Measurements from ENCODE around the gene DRD5.
A peak's percentile ranks its signal among the peaks of the same experiment; 100 is the strongest.
"Not testable (repeated sequence)": the region's sequence is repeated elsewhere in the genome, so short reads cannot be mapped to it uniquely, and the experiment has no call there.

The DRD5 gene

DNA sequence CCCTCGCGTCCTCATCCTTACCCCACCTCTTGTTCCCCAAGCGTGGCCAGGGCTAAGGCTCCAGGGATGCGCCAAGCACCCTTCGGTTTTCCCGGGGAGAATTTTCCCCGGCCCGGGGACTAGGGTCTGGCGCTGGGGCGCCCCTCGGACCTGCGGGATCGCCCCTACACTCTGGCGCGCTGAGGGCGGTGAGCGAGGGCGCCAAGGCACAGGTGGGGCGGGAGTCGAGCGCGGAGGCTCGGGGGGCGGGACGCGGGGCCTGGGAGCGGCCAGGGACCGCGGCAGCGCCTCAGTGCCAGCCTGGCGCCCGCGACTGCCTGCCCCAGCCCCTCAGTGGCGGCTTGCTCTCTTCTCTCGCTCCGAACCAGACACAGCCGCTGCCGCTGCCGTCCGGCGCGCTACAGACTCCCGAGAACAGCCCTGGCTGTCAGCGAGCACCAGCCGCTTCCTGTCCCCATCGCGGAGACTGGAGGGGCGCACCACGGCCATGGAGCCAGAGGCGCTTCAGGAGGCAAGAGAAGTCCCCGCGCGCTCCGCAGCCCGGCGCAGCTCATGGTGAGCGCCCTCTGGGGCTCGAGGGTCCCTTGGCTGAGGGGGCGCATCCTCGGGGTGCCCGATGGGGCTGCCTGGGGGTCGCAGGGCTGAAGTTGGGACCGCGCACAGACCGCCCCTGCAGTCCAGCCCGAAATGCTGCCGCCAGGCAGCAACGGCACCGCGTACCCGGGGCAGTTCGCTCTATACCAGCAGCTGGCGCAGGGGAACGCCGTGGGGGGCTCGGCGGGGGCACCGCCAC, at the start of gene DRD5:
Gene DRD5 (plus strand): TSS at position 292 of the 793 bp plus-strand sequence. CDS start 396 bp downstream, at position 688.
- H3K4me3 Mint-ChIP-seq, result no peak within 1 kb of the TSS
- ATAC-seq (no peak), DNase-seq (no peak)
- H3K4me1 Mint-ChIP-seq, result no peaks in the 10 kb centered on the region
- H3K27me3 Mint-ChIP-seq, result peaks cover 36% of the 10 kb centered on the region
- no peaks in the 10 kb centered on the region for H3K9me3 Mint-ChIP-seq
- no peak within 1 kb of the TSS for H3K27ac Mint-ChIP-seq
- H3K36me3 Mint-ChIP-seq (ENCODE audit: low read depth), result no peaks in the 10 kb centered on the region

DNA sequence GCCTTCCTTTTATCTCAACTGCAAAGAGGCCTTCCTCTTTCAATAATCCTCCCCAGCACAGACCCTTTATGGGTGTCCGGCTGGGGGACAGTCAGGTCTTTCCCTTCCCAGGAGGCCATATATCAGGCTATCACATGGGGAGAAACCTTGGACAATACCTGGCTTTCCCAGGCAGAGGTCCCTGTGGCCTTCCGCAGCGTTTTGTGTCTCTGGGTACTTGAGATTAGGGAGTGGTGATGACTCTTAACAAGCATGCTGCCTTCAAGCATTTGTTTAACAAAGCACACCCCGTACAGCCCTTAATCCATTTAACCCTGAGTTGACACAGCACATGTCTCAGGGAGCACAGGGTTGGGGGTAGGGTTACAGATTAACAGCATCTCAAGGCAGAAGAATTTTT, 49.2 kb upstream of the DRD5 start:
- not testable (repeated sequence) for DNase-seq; H3K9me3 Mint-ChIP-seq; H3K36me3 Mint-ChIP-seq (ENCODE audit: low read depth); H3K27me3 Mint-ChIP-seq; ATAC-seq; H3K27ac Mint-ChIP-seq; H3K4me3 Mint-ChIP-seq; H3K4me1 Mint-ChIP-seq

DNA sequence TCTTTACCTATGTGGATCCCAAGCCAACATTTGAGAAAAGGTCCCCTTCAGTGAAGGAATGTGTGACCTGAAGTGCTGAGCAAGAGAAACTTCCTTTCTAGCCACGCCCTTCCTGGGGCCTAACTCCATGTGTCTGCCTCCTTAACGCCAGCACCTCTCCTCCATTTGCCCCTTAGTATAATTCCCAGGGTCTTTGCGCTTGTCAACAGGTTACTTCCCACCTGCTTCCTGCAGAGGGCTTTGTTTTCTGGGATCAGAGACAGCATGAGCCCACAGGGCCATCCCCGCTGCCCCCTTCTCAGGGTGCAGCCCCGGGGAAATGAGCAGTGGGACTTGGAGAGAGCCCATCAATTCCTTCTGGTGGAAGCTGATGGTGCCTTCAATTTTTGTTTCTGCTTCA, 45.9 kb upstream of the DRD5 start:
- DNase-seq (no peak), ATAC-seq (no peak)
- Mint-ChIP-seq H3K27me3 (no peaks in the 10 kb centered on the region), H3K36me3 (ENCODE audit: low read depth) (no peaks in the 10 kb centered on the region), H3K27ac (no peak overlapping the region), H3K4me1 (no peaks in the 10 kb centered on the region), H3K9me3 (no peaks in the 10 kb centered on the region), H3K4me3 (no peak overlapping the region)

DNA sequence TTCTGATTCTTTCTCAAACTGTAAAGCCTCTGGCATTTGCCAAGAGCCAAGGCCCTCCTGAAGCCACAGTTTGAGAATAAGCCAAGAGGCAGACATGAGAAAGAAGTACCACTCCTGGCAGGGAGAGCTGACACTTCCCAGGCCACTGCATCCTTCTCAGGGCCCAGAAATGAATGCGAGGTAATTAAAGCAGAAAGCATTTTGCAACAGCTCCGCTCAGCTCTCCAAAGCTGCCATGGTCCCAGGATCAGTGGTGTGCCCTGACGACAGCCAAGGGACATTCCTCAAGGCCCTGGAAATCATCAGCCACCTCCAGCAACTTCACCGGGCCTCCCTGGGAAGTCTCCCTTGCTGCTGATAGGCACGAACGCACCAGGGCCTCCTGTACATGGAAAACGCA, 44.2 kb upstream of the DRD5 start:
- not testable (repeated sequence) for H3K4me3 Mint-ChIP-seq; H3K4me1 Mint-ChIP-seq; ATAC-seq; H3K36me3 Mint-ChIP-seq (ENCODE audit: low read depth); DNase-seq; H3K9me3 Mint-ChIP-seq; H3K27me3 Mint-ChIP-seq; H3K27ac Mint-ChIP-seq

DNA sequence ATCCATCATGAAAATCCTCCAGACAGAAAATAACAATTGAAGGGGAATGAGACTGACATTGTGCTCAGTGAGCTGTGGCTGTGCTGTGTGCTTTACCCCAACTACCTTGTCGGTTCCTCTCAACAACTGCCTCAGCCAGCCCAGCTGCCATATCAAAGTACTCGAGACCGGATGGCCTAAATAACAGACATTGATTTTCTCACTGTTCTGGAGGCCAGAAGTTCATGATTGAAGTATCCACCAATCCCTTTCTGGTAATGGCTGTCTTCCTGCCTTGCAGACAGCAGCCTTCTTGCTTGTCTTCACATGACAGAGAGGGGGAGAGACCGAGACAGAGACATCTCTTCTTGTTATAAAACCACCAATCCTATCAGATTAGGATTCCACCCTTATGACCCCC, 37.6 kb upstream of the DRD5 start:
- H3K27me3 Mint-ChIP-seq; DNase-seq; H3K9me3 Mint-ChIP-seq; ATAC-seq; H3K27ac Mint-ChIP-seq; H3K36me3 Mint-ChIP-seq (ENCODE audit: low read depth); H3K4me3 Mint-ChIP-seq; H3K4me1 Mint-ChIP-seq: not testable (repeated sequence)

DNA sequence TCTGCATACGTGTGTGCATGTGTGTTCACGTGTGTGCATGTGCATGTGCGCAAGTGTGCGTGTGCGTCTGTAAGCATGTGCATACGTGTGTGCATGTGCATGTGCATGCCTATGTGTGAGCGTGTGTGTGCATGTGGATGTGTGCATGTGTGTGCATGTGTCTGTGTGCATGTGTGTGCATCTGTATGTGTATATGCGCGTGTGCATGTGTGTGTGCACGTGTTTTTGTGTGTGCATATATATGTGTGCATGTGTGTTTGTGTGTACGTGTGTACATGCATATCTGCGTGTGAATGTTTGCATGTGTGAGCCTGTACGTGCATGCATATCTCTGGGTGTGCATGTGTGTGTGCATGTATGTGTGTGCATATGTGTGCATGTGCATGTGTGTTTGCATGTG, 35.7 kb upstream of the DRD5 start:
- peaks cover 5% of the 10 kb centered on the region for H3K9me3 Mint-ChIP-seq
- no peak for ATAC-seq
- peaks cover 7% of the 10 kb centered on the region for H3K27me3 Mint-ChIP-seq
- H3K4me1 Mint-ChIP-seq, result no peaks in the 10 kb centered on the region
- H3K27ac Mint-ChIP-seq, result no peak overlapping the region
- no peak for DNase-seq
- H3K36me3 Mint-ChIP-seq (ENCODE audit: low read depth), result no peaks in the 10 kb centered on the region
- H3K4me3 Mint-ChIP-seq, result no peak overlapping the region

DNA sequence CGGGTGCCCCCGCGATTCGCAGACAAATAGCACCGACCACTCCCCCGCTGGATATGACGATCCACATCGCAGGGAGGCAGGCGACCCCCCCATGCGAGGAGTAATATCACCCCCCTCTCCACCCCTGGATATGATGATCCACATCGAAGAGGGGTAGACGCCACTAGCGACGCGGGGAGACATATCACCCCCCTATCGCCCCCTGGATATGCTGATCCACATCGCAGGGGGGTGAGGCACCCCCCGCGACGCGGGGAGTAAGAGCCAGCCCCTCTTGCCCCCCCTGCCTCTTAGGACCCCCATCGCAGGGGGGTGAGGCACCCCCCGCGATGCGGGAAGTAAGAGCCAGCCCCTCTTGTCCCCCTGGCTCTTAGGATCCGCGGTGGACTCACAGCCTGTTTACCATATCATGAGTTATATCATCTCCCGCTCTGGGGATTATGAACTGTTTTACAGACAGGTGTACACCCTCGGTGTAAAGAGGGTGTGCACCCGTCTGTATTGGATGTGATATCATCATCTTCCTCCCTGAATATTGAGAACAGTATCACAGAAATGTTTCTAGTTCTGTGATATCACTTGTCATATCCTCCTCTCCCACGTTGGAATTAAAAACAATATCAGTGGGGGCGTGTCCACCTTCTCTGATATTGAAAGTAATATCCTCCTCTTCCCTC, 22.7 kb upstream of the DRD5 start:
- no peak for DNase-seq
- Mint-ChIP-seq H3K4me3 (no peak overlapping the region), H3K4me1 (no peaks in the 10 kb centered on the region), H3K27me3 (peaks cover 2% of the 10 kb centered on the region), H3K36me3 (ENCODE audit: low read depth) (no peaks in the 10 kb centered on the region), H3K9me3 (no peaks in the 10 kb centered on the region), H3K27ac (no peak overlapping the region)
- no peak for ATAC-seq

DNA sequence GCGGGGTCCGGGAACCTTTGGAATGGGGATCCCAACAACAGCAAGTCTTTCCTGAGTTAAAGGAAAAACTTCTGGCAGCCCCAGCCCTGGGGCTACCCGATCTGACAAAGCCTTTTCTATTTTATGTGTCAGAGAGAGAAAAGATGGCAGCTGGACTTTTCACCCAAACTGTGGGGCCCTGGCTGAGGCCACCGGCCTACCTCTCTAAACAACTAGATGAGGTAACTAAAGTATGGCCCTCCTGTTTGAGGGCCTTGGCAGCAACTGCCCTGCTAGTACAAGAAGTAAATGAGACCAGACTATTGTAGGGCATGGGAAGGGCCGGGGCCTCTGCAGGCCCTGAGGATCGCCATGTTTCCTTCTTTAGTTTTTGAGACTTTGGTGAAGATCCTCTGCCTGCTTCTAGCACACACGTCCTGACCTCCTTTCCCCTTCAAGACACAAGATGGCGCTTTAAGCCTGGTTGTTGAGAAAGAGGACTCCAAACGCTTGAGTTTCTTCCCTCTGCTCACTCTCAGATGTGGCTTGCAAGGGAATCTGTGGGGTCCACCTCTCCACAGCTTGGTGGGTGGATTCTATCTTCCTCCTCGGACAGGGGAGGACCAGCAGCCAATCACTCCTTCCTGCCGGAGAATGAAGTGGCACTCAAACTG, 18.5 kb upstream of the DRD5 start:
- Mint-ChIP-seq H3K27me3 (peaks cover 11% of the 10 kb centered on the region), H3K4me1 (no peaks in the 10 kb centered on the region), H3K27ac (no peak overlapping the region), H3K36me3 (ENCODE audit: low read depth) (no peaks in the 10 kb centered on the region), H3K9me3 (no peaks in the 10 kb centered on the region), H3K4me3 (no peak overlapping the region)
- ATAC-seq (no peak), DNase-seq (peak; percentile 19)

DNA sequence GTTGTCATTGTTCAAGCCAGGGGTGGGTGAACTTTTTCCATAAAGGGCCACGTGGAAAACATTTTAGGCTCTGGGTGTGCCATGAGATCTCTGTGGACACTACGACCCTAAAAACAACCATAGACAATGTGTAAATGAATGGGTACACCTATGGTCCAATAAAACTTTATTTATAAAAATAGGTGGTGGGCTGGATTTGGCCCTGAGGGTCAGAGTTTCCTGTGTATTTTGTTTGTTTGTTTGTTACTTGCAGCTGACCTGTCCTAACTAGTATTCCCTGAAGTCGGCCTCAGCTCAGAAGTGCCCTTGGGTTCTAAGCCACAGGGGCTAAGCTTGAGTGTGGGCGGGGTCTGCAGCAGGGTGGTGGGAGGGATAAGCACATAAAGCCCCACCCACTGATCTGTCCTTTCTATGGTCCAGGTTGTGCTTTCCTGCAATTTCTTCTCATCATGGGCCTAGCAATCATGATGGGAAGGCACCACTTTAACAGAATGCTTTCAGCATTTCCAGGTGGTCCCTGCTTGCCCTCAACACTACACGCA, 17.2 kb upstream of the DRD5 start:
- H3K4me1 Mint-ChIP-seq, result no peaks in the 10 kb centered on the region
- ATAC-seq, result no peak

DNA sequence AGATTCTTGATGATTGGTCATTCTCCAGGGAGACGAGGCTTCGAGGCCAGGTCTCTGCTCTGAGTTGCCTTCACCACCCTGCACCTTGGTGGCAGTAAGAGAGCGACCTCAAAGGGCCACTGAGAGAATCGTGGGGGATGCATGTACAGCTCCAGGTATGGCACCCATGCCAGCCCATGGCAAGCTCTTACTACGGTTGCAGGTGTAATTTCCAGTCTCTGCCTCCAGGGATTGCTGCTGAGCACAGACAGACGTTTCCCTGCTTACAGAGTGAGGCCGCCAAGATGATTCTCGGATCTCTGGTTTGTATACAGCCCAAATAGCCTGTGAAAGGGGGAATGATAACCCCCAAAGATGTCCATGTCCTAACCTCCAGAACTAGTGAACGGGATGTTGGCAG, 16.3 kb upstream of the DRD5 start:
- peaks cover 13% of the 10 kb centered on the region for H3K27me3 Mint-ChIP-seq
- ATAC-seq, result no peak

More for the DNA sequence above, 17.2 kb upstream of the DRD5 start:
- H3K27me3 Mint-ChIP-seq, result peaks cover 13% of the 10 kb centered on the region
- H3K36me3 Mint-ChIP-seq (ENCODE audit: low read depth), result no peaks in the 10 kb centered on the region
- H3K27ac Mint-ChIP-seq, result no peak overlapping the region
- no peaks in the 10 kb centered on the region for H3K9me3 Mint-ChIP-seq
- no peak overlapping the region for H3K4me3 Mint-ChIP-seq
- no peak for DNase-seq

DNA sequence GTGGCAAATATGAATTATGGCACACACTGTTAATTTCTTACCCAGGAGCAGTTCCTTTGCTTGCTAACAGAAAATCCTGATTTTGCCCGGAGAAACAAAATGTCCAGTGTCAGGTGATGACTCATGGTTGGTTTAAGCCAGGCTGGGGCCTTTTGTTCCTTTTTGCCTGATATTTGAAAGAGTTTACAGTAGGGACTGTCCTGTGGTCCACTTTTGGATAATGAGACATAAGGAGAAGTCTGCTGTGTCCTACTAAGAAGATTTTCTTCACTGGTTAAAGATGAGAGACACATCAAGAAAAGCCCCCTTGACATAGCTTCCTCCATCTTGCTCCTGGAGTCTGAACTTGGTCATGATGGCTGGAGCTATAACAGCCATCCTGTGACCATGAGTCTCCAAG, 12.1 kb upstream of the DRD5 start:
- ATAC-seq (no peak), DNase-seq (no peak)
- no peaks in the 10 kb centered on the region for H3K9me3 Mint-ChIP-seq
- H3K4me1 Mint-ChIP-seq, result no peaks in the 10 kb centered on the region
- no peak overlapping the region for H3K27ac Mint-ChIP-seq
- peaks cover 18% of the 10 kb centered on the region for H3K27me3 Mint-ChIP-seq
- H3K36me3 Mint-ChIP-seq (ENCODE audit: low read depth), result no peaks in the 10 kb centered on the region
- no peak overlapping the region for H3K4me3 Mint-ChIP-seq

More for the DNA sequence above, 16.3 kb upstream of the DRD5 start:
- DNase-seq, result peak; percentile 3
- Mint-ChIP-seq H3K4me1 (no peaks in the 10 kb centered on the region), H3K4me3 (no peak overlapping the region), H3K36me3 (ENCODE audit: low read depth) (no peaks in the 10 kb centered on the region), H3K9me3 (no peaks in the 10 kb centered on the region), H3K27ac (no peak overlapping the region)

DNA sequence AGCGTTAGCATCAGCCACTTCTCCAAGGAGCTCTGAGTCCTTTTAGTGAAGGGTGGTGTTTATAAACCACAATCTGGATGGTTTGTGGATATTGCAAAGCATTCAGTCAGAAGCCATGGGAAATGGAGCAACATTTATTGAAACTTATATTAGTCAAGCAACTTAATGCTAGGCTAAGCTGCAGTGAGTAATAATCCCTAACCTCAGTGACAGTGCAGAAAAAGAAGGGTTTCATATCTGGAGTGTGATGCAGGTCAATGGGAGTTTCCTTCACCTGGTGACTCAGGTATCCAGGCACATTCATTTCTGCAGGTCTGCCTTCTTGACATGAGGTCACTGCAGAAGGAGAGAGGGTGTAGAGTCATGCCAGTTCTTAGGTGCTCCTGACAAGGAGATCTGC, 10.4 kb upstream of the DRD5 start:
- no peak for DNase-seq
- no peaks in the 10 kb centered on the region for H3K4me1 Mint-ChIP-seq
- no peak for ATAC-seq
- peaks cover 18% of the 10 kb centered on the region for H3K27me3 Mint-ChIP-seq
- H3K4me3 Mint-ChIP-seq, result no peak overlapping the region
- no peaks in the 10 kb centered on the region for H3K36me3 Mint-ChIP-seq (ENCODE audit: low read depth)
- no peak overlapping the region for H3K27ac Mint-ChIP-seq
- H3K9me3 Mint-ChIP-seq, result no peaks in the 10 kb centered on the region

DNA sequence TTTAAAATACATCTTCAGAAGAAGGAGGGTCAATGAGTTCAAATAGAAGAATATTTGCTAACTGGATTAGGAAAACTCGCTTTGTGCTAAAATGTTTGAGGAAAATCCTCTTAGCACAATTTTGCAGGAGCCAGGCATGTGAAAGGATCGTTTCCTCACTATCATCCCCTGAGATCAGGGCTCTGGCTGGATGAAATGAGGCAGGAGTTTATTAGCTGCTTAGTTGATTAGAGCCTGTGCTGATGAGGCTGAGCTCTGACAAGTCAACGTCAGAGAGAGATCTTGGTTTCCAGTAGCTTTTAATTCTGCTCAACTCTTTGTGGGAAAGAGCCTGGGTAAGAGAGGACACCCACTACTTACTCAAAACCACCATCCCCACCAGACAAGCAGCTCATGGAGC, 8.0 kb upstream of the DRD5 start:
- H3K36me3 Mint-ChIP-seq (ENCODE audit: low read depth), result no peaks in the 10 kb centered on the region
- no peak for ATAC-seq
- no peak for DNase-seq
- no peaks in the 10 kb centered on the region for H3K9me3 Mint-ChIP-seq
- no peaks in the 10 kb centered on the region for H3K4me1 Mint-ChIP-seq
- H3K27me3 Mint-ChIP-seq, result peaks cover 22% of the 10 kb centered on the region
- H3K4me3 Mint-ChIP-seq, result no peak overlapping the region
- H3K27ac Mint-ChIP-seq, result no peak overlapping the region

DNA sequence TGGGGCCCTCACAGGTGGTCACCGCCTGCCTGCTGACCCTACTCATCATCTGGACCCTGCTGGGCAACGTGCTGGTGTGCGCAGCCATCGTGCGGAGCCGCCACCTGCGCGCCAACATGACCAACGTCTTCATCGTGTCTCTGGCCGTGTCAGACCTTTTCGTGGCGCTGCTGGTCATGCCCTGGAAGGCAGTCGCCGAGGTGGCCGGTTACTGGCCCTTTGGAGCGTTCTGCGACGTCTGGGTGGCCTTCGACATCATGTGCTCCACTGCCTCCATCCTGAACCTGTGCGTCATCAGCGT, 652 bp downstream of the DRD5 start:
- H3K9me3 Mint-ChIP-seq, result no peaks in the 10 kb centered on the region
- DNase-seq (no peak), ATAC-seq (no peak)
- H3K4me1 Mint-ChIP-seq, result no peaks in the 10 kb centered on the region
- no peak overlapping the region for H3K4me3 Mint-ChIP-seq
- no peaks in the 10 kb centered on the region for H3K36me3 Mint-ChIP-seq (ENCODE audit: low read depth)
- H3K27ac Mint-ChIP-seq, result no peak overlapping the region
- peaks cover 33% of the 10 kb centered on the region for H3K27me3 Mint-ChIP-seq

DNA sequence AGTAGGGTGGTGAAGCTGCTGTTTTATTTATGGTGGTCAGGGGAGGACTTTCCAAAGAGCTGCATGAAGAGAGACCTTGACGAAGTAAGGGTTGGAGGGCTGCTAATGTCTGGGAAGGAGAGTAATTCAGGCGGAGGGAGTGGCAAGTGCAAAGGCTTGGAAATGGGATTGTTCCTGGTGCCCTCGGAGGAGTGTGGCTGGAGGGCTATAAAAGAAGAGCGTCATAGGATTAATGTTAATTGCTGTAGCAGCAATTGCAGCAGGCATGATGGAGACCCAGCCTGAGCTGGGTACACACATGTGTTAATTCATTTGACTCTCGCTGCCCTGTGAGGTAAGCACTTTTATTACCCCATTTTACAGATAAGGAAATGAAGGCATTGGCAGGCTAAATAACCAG, 4.5 kb downstream of the DRD5 start:
- not testable (repeated sequence) for H3K27ac Mint-ChIP-seq; ATAC-seq; H3K36me3 Mint-ChIP-seq (ENCODE audit: low read depth); H3K4me1 Mint-ChIP-seq; H3K9me3 Mint-ChIP-seq; DNase-seq; H3K4me3 Mint-ChIP-seq
- H3K27me3 Mint-ChIP-seq, result peaks cover 23% of the 10 kb centered on the region
